HPDE6-E6E7 (cell line): ENCODE data around the gene OPTN.
"Not testable (repeated sequence)": the region's sequence is repeated elsewhere in the genome, so short reads cannot be mapped to it uniquely, and the experiment has no call there.

Source experiments
- DNase-seq: peaks from one replicate; pipeline ENCODE4 v3.0.0; 2011; ENCODE audit warnings: missing footprints; ENCODE audit errors: extremely low spot score

The OPTN gene

GRCh38 chr10:13090289-13090688, 9.7 kb upstream of the OPTN start:
- DNase-seq: no peak

GRCh38 chr10:13091801-13092200, 8.2 kb upstream of the OPTN start:
- no peak for DNase-seq

- DNase-seq: no peak
Observed at GRCh38 chr10:13092291-13093102, 7.5 kb upstream of the OPTN start.

GRCh38 chr10:13094082-13094481, 5.9 kb upstream of the OPTN start:
- not testable (repeated sequence) for DNase-seq

- DNase-seq: no peak
Observed at GRCh38 chr10:13095094-13095493, 4.9 kb upstream of the OPTN start.

- DNase-seq: no peak
Observed at GRCh38 chr10:13095929-13096328, 4.0 kb upstream of the OPTN start.

GRCh38 chr10:13099144-13099665, 758 bp upstream of the OPTN start:
- DNase-seq: no peak

- no peak for DNase-seq
Observed at GRCh38 chr10:13100349-13101294, 659 bp downstream of the OPTN start.

GRCh38 chr10:13102002-13102794, 2.2 kb downstream of the OPTN start:
- no peak for DNase-seq

- no peak for DNase-seq
Observed at GRCh38 chr10:13103554-13103953, 3.6 kb downstream of the OPTN start.

- no peak for DNase-seq
Observed at GRCh38 chr10:13104697-13105096, 4.7 kb downstream of the OPTN start.

GRCh38 chr10:13105184-13105583, 5.2 kb downstream of the OPTN start:
- DNase-seq: no peak

- DNase-seq: no peak
Observed at GRCh38 chr10:13106387-13107045, 6.6 kb downstream of the OPTN start.

- DNase-seq: no peak
Observed at GRCh38 chr10:13110908-13111307, 10.9 kb downstream of the OPTN start.

- no peak for DNase-seq
Observed at GRCh38 chr10:13113544-13113943, 13.6 kb downstream of the OPTN start.

- DNase-seq: no peak
Observed at GRCh38 chr10:13115832-13116803, 16.2 kb downstream of the OPTN start.

GRCh38 chr10:13117841-13118783, 18.1 kb downstream of the OPTN start:
- no peak for DNase-seq

- DNase-seq: no peak
Observed at GRCh38 chr10:13118784-13119410, 18.9 kb downstream of the OPTN start.
